ENCODE measurements around the gene TNFSF8.

TNFSF8 gene

DNA sequence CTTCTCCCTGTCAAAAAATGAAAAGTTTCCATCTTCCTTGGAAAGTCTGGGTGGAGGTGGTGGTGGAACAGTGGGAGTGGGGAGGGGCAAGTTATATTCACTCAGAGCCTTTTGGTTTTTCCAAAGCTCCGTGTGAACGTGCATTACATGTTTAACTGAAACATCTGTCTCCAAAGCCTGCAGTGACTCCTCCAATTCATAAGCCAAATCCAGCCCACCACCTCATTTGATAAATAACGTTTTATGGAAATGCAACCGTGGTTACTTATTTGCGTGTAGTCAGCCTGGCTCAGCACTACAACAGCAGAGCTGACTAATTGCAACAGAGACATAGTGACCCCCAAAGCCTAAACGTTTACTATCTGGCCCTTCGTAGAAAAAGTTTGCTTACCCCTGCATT, 13.9 kb downstream of the TNFSF8 start:
- no peak for FAIRE-seq
- TF ChIP-seq, protein P1, sequence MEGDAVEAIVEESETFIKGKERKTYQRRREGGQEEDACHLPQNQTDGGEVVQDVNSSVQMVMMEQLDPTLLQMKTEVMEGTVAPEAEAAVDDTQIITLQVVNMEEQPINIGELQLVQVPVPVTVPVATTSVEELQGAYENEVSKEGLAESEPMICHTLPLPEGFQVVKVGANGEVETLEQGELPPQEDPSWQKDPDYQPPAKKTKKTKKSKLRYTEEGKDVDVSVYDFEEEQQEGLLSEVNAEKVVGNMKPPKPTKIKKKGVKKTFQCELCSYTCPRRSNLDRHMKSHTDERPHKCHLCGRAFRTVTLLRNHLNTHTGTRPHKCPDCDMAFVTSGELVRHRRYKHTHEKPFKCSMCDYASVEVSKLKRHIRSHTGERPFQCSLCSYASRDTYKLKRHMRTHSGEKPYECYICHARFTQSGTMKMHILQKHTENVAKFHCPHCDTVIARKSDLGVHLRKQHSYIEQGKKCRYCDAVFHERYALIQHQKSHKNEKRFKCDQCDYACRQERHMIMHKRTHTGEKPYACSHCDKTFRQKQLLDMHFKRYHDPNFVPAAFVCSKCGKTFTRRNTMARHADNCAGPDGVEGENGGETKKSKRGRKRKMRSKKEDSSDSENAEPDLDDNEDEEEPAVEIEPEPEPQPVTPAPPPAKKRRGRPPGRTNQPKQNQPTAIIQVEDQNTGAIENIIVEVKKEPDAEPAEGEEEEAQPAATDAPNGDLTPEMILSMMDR (IDR thresholded peaks at IDR 0.05; ENCODE audit: insufficient read depth, missing control alignments): no peak
- no peak for DNase-seq (ENCODE audit: insufficient read length, low spot score)

DNA sequence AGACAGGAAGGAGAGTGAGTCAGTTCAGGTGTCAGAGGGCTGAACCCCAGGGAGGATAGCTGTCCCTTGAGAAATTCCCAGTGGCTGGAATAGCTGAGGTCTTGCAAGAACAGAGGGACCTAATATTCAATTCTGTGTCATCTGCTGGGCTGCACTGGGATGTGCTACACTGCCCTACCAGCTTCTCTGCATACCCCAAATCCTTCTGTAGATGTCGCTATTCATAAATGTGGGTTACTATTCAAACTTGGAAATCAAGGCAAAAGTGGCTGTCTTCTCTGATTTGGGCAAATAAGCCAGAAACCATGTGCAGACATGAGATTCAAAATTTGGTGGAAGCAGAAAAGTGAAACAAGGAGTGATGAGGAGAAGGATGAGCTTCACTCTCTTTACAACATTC, 16.3 kb downstream of the TNFSF8 start:
- DNase-seq (ENCODE audit: insufficient read length, low spot score): no peak
- TF ChIP-seq, protein P1 (IDR thresholded peaks at IDR 0.05; ENCODE audit: insufficient read depth, missing control alignments): no peak
- no peak for FAIRE-seq

DNA sequence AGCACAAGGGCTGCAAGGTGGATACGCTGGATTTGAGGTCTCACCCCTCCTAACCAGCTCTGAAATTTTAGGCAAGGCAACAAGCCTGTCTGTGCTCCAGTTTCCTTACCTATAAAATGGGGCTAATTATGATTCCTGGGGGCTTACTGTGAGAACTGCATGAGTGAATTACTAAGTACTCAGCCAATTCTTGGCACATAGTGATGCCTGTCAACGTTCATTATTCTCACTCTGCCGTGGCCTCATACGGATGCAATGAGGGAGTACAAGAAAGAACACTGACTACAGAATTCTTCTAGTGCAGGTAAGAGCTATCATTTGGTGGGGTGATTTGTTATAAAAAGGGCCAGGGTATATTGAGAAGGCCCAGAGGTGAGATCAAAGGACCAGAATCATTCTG, 16.7 kb downstream of the TNFSF8 start:
- DNase-seq (ENCODE audit: insufficient read length, low spot score) (no peak), FAIRE-seq (no peak)
- TF ChIP-seq, protein P1 (IDR thresholded peaks at IDR 0.05; ENCODE audit: insufficient read depth, missing control alignments): no peak

DNA sequence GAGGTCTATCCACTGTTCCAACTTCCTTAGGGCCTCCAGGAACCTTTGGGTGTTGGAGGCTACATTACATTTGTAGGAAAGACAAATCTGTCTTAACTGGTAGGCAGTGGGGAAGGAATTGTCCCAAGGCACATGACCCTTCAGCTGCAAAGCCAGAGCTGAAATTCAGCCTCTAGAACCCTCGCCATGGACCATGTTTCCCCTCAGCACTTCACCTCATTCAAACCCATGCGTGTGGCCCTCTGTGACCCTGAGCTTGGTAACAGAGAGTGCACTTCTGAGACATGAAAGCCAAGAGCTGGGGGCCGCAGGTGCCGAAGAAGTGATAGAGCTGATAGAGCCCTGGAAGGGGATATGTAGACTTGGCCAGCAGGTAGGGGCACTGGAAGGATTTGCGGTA, 17.2 kb downstream of the TNFSF8 start:
- FAIRE-seq (no peak), DNase-seq (ENCODE audit: insufficient read length, low spot score) (no peak)
- TF ChIP-seq, protein P1 (IDR thresholded peaks at IDR 0.05; ENCODE audit: insufficient read depth, missing control alignments): no peak

DNA sequence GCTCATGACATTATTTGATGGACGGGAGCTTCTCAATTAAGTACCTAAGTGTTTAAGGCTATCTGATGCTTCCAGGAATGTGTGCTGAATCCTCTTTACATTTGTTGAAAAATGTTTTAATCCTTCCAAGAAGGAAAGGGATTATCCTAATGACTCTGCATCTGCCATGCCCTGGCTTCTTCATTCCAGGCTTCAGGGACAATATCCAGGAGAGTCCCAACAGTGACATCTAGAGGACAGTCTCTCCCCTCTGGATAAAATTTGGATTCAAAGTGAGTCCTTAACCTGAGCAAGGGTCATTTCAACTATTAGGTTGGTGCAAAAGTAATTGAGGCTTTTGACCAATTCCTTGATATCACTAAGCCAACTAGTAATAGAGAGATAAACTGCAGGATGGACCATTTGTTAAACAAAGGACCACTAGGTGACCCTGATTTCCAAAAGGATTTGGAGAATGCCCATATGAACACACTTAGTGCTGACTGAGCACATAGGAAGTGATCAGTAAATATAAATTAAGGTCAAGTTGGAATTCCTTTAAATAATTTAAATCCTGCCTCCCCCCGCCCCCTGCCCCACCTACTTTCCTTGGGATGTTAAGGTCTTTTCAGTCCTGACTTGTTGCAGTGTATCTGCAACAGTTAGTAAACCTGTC, 19.1 kb downstream of the TNFSF8 start:
- FAIRE-seq: no peak
- DNase-seq (ENCODE audit: insufficient read length, low spot score): no peak
- TF ChIP-seq, protein P1 (IDR thresholded peaks at IDR 0.05; ENCODE audit: insufficient read depth, missing control alignments): peak; percentile 81

DNA sequence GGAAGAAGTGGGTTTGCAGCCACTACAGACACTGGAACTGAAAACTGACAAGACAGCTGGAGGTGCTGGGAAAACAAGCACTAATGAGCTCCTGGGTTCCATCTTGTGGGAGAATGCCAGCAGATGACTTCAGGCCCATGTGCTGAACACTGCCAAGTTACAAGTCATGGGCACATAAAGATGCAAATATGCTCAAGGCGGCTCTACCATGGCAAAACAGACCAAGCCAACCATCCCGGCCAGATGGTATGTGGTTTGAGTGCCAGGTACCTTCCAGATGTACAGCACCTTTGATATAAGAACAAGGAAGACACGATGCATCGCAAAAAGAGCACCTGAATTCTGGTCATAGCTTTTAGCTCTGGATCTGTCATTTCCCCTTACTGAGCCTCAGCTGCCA, 19.9 kb downstream of the TNFSF8 start:
- no peak for DNase-seq (ENCODE audit: insufficient read length, low spot score)
- TF ChIP-seq, protein P1 (IDR thresholded peaks at IDR 0.05; ENCODE audit: insufficient read depth, missing control alignments): no peak
- no peak for FAIRE-seq

DNA sequence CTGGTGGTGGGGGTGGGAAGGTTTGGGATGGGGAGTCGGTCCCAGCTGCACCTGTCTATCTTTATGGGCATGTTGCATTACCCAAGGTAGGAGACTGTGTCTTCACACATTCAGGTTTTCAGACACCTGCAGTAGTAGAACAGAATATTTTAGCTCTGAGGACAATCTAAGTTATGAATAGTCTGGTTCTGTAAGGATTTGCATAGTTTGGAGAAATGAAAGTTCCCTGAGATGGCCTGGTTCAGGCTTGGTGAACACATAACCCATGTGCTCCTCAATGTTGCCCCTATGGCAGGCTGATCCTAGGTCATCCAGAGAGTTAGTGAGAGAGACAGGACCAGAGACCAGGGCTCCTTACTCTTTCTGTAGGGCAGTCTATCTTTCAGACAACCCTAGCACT, 20.7 kb downstream of the TNFSF8 start:
- TF ChIP-seq, protein P1 (IDR thresholded peaks at IDR 0.05; ENCODE audit: insufficient read depth, missing control alignments): no peak
- FAIRE-seq (no peak), DNase-seq (ENCODE audit: insufficient read length, low spot score) (no peak)
